ENCODE measurements around the gene FEM1C.

DNA sequence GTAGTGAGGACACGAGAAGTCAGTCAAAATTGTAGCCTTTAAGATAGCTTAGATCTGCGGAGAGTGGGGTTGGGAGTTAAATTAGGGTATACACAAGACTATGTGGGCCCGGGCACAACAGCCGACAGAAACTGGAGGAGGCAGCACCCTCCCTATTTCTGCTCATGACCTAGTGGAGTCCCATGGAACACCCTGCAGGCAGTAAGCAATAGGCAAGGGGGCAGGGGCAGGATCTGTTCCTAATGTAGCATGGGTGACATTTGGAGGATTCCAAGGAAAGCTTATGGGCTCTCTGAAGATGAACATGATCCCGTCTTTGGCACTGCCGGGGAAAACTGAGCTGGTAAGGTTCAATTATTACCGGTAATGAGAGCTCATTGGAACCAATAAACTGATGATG is 67.0 kb downstream of the FEM1C start:
- TF ChIP-seq, protein P1, sequence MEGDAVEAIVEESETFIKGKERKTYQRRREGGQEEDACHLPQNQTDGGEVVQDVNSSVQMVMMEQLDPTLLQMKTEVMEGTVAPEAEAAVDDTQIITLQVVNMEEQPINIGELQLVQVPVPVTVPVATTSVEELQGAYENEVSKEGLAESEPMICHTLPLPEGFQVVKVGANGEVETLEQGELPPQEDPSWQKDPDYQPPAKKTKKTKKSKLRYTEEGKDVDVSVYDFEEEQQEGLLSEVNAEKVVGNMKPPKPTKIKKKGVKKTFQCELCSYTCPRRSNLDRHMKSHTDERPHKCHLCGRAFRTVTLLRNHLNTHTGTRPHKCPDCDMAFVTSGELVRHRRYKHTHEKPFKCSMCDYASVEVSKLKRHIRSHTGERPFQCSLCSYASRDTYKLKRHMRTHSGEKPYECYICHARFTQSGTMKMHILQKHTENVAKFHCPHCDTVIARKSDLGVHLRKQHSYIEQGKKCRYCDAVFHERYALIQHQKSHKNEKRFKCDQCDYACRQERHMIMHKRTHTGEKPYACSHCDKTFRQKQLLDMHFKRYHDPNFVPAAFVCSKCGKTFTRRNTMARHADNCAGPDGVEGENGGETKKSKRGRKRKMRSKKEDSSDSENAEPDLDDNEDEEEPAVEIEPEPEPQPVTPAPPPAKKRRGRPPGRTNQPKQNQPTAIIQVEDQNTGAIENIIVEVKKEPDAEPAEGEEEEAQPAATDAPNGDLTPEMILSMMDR (IDR thresholded peaks at IDR 0.05; ENCODE audit: low read depth, low read length), result no peak
- TF ChIP-seq EZH2phosphoT487 (IDR thresholded peaks at IDR 0.05; ENCODE audit: low read depth), result no peak

Data from OCI-LY3 (cell line).